Stimulated activated CD4-positive, alpha-beta T cell treated with anti-CD3 and anti-CD28 coated beads, Interleukin-4, amount 100 ng/mL, for 48 hours (primary cell): ENCODE measurements around the gene G6PC1.
"Not testable (repeated sequence)": the region's sequence is repeated elsewhere in the genome, so short reads cannot be mapped to it uniquely, and the experiment has no call there.

ENCODE experiments used
- DNase-seq, 2 donors: peaks; one replicate each; pipeline ENCODE4 v3.0.0-alpha.2; 2020; ENCODE audit warnings: low read depth in 2 of 2

The G6PC1 gene

GRCh38 chr17:42900460-42901331, at the start of gene G6PC1:
Gene G6PC1 (plus strand): TSS chr17:42900799. CDS start chr17:42900877, 78 bp downstream.
- no peak for DNase-seq

DNA sequence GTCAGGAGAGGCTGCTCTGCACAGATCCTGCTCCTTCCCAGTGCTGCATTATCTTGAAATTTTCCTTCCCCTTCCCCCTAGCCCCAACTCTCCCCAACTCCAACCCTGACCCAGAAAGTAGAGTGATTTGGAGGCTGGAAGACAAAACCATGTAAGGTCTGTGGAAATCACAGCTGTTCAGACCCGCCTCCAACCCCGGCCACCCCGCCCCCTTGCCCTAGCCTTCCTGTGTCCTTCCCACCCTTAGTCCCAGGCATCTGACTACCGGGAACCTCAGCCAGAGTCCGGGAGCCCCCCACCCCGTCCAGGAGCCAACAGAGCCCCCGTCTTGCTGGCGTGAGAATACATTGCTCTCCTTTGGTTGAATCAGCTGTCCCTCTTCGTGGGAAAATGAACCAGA, 49.6 kb upstream of the G6PC1 start, which contains the start of gene AOC3:
Gene AOC3 (plus strand): TSS at position 246 of the 400 bp plus-strand sequence. CDS start 145 bp downstream, at position 391.
- no peak for DNase-seq

GRCh38 chr17:42851371-42852240, 49.0 kb upstream of the G6PC1 start:
- not testable (repeated sequence) for DNase-seq

DNA sequence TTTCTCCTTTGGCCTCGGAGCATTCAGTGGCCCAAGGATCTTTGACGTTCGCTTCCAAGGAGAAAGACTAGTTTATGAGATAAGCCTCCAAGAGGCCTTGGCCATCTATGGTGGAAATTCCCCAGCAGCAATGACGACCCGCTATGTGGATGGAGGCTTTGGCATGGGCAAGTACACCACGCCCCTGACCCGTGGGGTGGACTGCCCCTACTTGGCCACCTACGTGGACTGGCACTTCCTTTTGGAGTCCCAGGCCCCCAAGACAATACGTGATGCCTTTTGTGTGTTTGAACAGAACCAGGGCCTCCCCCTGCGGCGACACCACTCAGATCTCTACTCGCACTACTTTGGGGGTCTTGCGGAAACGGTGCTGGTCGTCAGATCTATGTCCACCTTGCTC, 48.2 kb upstream of the G6PC1 start:
- no peak for DNase-seq

GRCh38 chr17:42853004-42853403, 47.6 kb upstream of the G6PC1 start:
- no peak for DNase-seq

DNA sequence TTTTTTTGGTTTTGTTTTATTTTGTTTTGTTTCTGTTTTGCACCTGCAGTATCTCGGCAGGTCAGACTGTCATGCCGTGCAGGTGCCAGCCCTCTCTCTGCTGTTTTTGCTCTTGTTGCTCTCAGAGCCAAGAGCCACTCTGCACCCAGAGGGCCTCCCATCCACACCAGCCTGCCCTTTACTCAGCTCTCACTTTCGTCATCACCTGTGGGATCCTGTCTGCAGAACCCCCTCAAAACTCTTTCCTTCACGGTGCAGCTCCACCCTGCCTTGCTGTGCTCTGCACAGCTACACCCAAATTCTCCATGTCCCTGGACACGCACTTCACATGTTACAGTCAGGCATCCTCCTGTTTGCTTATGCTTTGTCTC, 47.0 kb upstream of the G6PC1 start:
- no peak for DNase-seq

- no peak for DNase-seq
These were observed 46.4 kb upstream of the G6PC1 start for GRCh38 chr17:42853968-42854790.

- no peak for DNase-seq
These were observed 45.5 kb upstream of the G6PC1 start for GRCh38 chr17:42855048-42855596.

- DNase-seq = not testable (repeated sequence)
These were observed 44.5 kb upstream of the G6PC1 start for GRCh38 chr17:42856093-42856492.

- not testable (repeated sequence) for DNase-seq
These were observed 44.1 kb upstream of the G6PC1 start for GRCh38 chr17:42856516-42856915.

DNA sequence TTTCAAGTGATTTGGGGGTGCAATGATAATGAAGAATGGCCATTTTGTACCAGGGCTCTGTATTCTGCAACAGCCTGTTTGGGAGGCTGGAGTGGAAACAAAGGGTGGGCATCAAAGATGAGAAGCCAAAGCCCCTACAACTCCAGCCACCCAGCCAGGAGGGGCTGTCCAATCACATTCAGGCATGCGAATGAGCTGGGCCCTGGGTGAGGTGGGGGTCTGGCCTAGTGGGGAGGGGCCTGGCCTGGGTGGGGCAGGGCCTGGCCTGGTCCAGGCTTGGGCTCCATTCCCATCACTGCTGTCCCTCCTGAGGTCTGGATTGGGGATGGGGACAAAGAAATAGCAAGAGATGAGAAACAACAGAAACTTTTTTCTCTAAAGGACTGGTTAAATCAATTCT, 43.2 kb upstream of the G6PC1 start:
- no peak for DNase-seq

DNA sequence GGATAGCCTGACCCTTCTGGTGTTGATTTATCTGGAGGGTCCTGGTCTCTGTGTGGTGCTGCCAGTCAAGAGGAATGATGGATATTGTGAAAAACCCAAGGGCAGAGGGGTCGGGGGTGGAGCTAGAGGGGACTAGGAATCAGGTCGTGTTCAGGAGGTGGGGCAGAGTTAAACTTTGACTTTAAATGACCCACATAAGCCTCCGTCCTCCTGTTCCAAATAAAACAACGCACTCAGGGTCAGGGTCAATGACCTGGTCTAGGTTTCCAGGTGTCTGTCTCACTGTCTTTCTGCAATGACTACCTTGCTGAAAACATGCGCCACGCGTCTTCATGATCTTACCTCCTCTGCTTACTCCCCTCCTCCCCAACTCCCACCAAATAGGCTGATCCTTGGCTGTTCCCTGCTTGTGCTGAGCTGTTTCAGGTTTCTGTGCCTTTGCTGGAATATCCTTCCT, 34.9 kb upstream of the G6PC1 start:
- no peak for DNase-seq

GRCh38 chr17:42866216-42866615, 34.4 kb upstream of the G6PC1 start:
- no peak for DNase-seq

- no peak for DNase-seq
These were observed 33.7 kb upstream of the G6PC1 start for GRCh38 chr17:42866631-42867575.

DNA sequence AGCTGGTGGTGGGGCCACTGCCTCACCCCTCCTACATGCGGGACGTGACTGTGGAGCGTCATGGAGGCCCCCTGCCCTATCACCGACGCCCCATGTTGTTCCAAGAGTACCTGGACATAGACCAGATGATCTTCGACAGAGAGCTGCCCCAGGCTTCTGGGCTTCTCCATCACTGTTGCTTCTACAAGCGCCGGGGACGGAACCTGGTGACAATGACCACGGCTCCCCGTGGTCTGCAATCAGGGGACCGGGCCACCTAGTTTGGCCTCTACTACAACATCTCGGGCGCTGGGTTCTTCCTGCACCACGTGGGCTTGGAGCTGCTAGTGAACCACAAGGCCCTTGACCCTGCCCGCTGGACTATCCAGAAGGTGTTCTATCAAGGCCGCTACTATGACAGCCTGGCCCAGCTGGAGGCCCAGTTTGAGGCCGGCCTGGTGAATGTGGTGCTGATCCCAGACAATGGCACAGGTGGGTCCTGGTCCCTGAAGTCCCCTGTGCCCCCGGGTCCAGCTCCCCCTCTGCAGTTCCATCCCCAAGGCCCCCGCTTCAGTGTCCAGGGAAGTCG, 32.8 kb upstream of the G6PC1 start:
- not testable (repeated sequence) for DNase-seq

DNA sequence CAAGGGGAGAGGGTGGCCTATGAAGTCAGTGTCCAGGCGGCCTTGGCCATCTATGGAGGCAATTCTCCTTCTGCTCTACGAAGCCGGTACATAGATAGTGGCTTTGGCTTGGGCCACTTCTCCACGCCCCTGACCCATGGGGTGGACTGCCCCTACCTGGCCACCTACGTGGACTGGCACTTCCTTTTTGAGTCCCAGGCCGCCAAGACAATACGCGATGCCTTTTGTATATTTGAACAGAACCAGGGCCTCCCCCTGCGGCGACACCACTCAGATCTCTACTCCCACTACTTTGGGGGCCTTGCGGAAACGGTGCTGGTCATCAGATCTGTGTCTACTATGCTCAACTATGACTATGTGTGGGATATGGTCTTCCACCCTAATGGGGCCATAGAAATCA, 32.3 kb upstream of the G6PC1 start:
- no peak for DNase-seq

- DNase-seq = no peak
These were observed 29.0 kb upstream of the G6PC1 start for GRCh38 chr17:42871647-42872046.

DNA sequence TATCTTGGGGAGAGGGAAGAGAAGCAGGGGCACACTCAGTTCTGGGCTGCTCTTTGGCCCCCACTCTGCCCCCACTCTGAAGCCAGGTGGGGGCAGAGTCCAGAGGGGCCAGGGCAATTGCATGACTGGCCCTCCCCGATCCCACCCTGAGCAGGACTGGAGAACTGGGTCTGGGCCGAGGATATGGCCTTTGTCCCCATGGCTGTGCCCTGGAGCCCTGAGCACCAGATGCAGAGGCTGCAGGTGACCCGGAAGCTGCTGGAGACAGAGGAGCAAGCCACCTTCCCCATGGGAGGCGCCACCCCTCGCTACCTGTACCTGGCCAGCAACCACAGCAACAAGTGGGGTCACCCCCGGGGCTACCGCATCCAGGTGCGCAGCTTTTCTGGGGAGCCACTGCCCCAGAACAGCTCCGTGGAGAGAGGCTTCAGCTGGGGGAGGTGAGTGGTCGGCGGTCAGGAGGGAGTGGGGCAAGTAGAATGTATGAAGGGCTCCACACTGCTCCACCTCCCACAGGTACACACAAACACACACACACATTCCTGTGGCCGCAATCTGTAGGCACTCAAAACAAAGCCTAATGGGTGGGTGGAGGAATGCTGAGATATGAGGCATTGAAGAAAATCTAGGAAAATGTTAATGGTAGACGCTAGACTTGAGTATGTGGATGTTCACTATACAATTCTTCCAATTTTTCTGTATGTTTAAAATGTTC, 28.2 kb upstream of the G6PC1 start:
- DNase-seq = no peak

- no peak for DNase-seq
These were observed 27.3 kb upstream of the G6PC1 start for GRCh38 chr17:42873315-42873714.
